ENCODE results near the gene PHLDB1.
"Not testable (repeated sequence)": the region's sequence is repeated elsewhere in the genome, so short reads cannot be mapped to it uniquely, and the experiment has no call there.

PHLDB1 gene

GRCh38 chr11:118684187-118684586 is 76.8 kb downstream of the PHLDB1 start:
- Histone ChIP-seq H3K27me3 (ENCODE audit: insufficient read depth, low read length) (no peaks in the 10 kb centered on the region), H3K4me3 (ENCODE audit: low read depth, low read length) (no peak overlapping the region), H3K18ac (ENCODE audit: low read length) (no peak overlapping the region), H3K79me1 (ENCODE audit: low read length) (peaks cover 2% of the 10 kb centered on the region), H2AFZ (ENCODE audit: insufficient read depth, low read length, poor library complexity) (no peak overlapping the region), H3K4ac (ENCODE audit: low read depth, low read length) (no peak overlapping the region), H2AK5ac (ENCODE audit: low read length) (no peak overlapping the region), H4K12ac (ENCODE audit: low read depth, low read length) (no peak overlapping the region), H3K79me2 (ENCODE audit: control insufficient read depth, insufficient read depth, low read length, poor library complexity) (no peaks in the 10 kb centered on the region), H3K4me1 (ENCODE audit: control insufficient read depth in 1 of 2, insufficient read depth in 2 of 2, low read length in 2 of 2) (no peaks in the 10 kb centered on the region), H3K23ac (ENCODE audit: low read length) (no peak overlapping the region), H3K27ac (ENCODE audit: low read depth, low read length) (no peak overlapping the region), H2BK120ac (ENCODE audit: insufficient read depth, low read length, poor library complexity) (no peak overlapping the region), H2BK5ac (ENCODE audit: low read depth, low read length, poor library complexity) (no peak overlapping the region), H2BK12ac (ENCODE audit: low read length) (no peak overlapping the region), H3K9ac (ENCODE audit: low read length) (no peak overlapping the region), H3K4me2 (ENCODE audit: low read length) (no peak overlapping the region), H3K14ac (ENCODE audit: low read length) (no peak overlapping the region), H3K36me3 (ENCODE audit: control insufficient read depth in 1 of 2, insufficient read depth in 2 of 2, low read length in 2 of 2) (no peaks in the 10 kb centered on the region), H3K9me3 (ENCODE audit: insufficient read depth, low read depth, low read length) (no peaks in the 10 kb centered on the region), H4K91ac (ENCODE audit: low read depth, low read length) (no peak overlapping the region), H4K8ac (ENCODE audit: low read depth, low read length) (no peak overlapping the region)
- DNase-seq = no peak
- WGBS (ENCODE audit: extremely low coverage, insufficient coverage, insufficient read length) = no CpG with 5 or more reads among the region's 2 CpGs

- WGBS (ENCODE audit: extremely low coverage, insufficient coverage, insufficient read length) = no CpG with 5 or more reads among the region's 5 CpGs
- Histone ChIP-seq H3K4me2 (ENCODE audit: low read length) (no peak overlapping the region), H3K27me3 (ENCODE audit: insufficient read depth, low read length) (no peaks in the 10 kb centered on the region), H3K14ac (ENCODE audit: low read length) (no peak overlapping the region), H3K18ac (ENCODE audit: low read length) (no peak overlapping the region), H3K4me3 (ENCODE audit: low read depth, low read length) (no peak overlapping the region), H2BK120ac (ENCODE audit: insufficient read depth, low read length, poor library complexity) (no peak overlapping the region), H2AFZ (ENCODE audit: insufficient read depth, low read length, poor library complexity) (no peak overlapping the region), H2BK12ac (ENCODE audit: low read length) (no peak overlapping the region), H2BK5ac (ENCODE audit: low read depth, low read length, poor library complexity) (no peak overlapping the region), H3K23ac (ENCODE audit: low read length) (no peak overlapping the region), H4K91ac (ENCODE audit: low read depth, low read length) (no peak overlapping the region), H3K27ac (ENCODE audit: low read depth, low read length) (no peak overlapping the region), H3K36me3 (ENCODE audit: control insufficient read depth in 1 of 2, insufficient read depth in 2 of 2, low read length in 2 of 2) (no peaks in the 10 kb centered on the region), H2AK5ac (ENCODE audit: low read length) (no peak overlapping the region), H4K8ac (ENCODE audit: low read depth, low read length) (no peak overlapping the region), H4K12ac (ENCODE audit: low read depth, low read length) (no peak overlapping the region), H3K4ac (ENCODE audit: low read depth, low read length) (no peak overlapping the region), H3K9ac (ENCODE audit: low read length) (no peak overlapping the region), H3K9me3 (ENCODE audit: insufficient read depth, low read depth, low read length) (no peaks in the 10 kb centered on the region), H3K79me1 (ENCODE audit: low read length) (peaks cover 21% of the 10 kb centered on the region), H3K4me1 (ENCODE audit: control insufficient read depth in 1 of 2, insufficient read depth in 2 of 2, low read length in 2 of 2) (peaks cover 18 to 23% of the 10 kb centered on the region in 2 experiments), H3K79me2 (ENCODE audit: control insufficient read depth, insufficient read depth, low read length, poor library complexity) (no peaks in the 10 kb centered on the region)
- DNase-seq = no peak
Measured at GRCh38 chr11:118687906-118688305, 80.5 kb downstream of the PHLDB1 start.

GRCh38 chr11:118688339-118688738 is 80.9 kb downstream of the PHLDB1 start:
- not testable (repeated sequence) for H3K36me3 ChIP-seq (ENCODE audit: control insufficient read depth in 1 of 2, insufficient read depth in 2 of 2, low read length in 2 of 2); H3K14ac ChIP-seq (ENCODE audit: low read length); H3K27me3 ChIP-seq (ENCODE audit: insufficient read depth, low read length); H4K91ac ChIP-seq (ENCODE audit: low read depth, low read length); H2AK5ac ChIP-seq (ENCODE audit: low read length); H4K8ac ChIP-seq (ENCODE audit: low read depth, low read length); H4K12ac ChIP-seq (ENCODE audit: low read depth, low read length); H3K79me2 ChIP-seq (ENCODE audit: control insufficient read depth, insufficient read depth, low read length, poor library complexity); H3K9me3 ChIP-seq (ENCODE audit: insufficient read depth, low read depth, low read length); H3K27ac ChIP-seq (ENCODE audit: low read depth, low read length); H3K4me2 ChIP-seq (ENCODE audit: low read length); H2BK5ac ChIP-seq (ENCODE audit: low read depth, low read length, poor library complexity); H2BK120ac ChIP-seq (ENCODE audit: insufficient read depth, low read length, poor library complexity); DNase-seq; H2AFZ ChIP-seq (ENCODE audit: insufficient read depth, low read length, poor library complexity); H3K9ac ChIP-seq (ENCODE audit: low read length); H2BK12ac ChIP-seq (ENCODE audit: low read length); H3K18ac ChIP-seq (ENCODE audit: low read length); H3K23ac ChIP-seq (ENCODE audit: low read length); H3K4ac ChIP-seq (ENCODE audit: low read depth, low read length); H3K4me3 ChIP-seq (ENCODE audit: low read depth, low read length)
- peaks cover 21% of the 10 kb centered on the region for H3K79me1 ChIP-seq (ENCODE audit: low read length)
- WGBS (ENCODE audit: extremely low coverage, insufficient coverage, insufficient read length) = no CpG with 5 or more reads among the region's 10 CpGs
- peaks cover 18 to 23% of the 10 kb centered on the region in 2 experiments for H3K4me1 ChIP-seq (ENCODE audit: control insufficient read depth in 1 of 2, insufficient read depth in 2 of 2, low read length in 2 of 2)

GRCh38 chr11:118688851-118689502 is 81.6 kb downstream of the PHLDB1 start:
- Histone ChIP-seq H3K36me3 (ENCODE audit: control insufficient read depth in 1 of 2, insufficient read depth in 2 of 2, low read length in 2 of 2) (no peaks in the 10 kb centered on the region), H3K79me2 (ENCODE audit: control insufficient read depth, insufficient read depth, low read length, poor library complexity) (no peaks in the 10 kb centered on the region), H3K4me1 (ENCODE audit: control insufficient read depth in 1 of 2, insufficient read depth in 2 of 2, low read length in 2 of 2) (peaks cover 18 to 23% of the 10 kb centered on the region in 2 experiments), H3K4ac (ENCODE audit: low read depth, low read length) (no peak overlapping the region), H4K8ac (ENCODE audit: low read depth, low read length) (no peak overlapping the region), H2AK5ac (ENCODE audit: low read length) (no peak overlapping the region), H4K12ac (ENCODE audit: low read depth, low read length) (no peak overlapping the region), H3K27ac (ENCODE audit: low read depth, low read length) (no peak overlapping the region), H4K91ac (ENCODE audit: low read depth, low read length) (no peak overlapping the region), H3K79me1 (ENCODE audit: low read length) (peaks cover 26% of the 10 kb centered on the region), H3K9ac (ENCODE audit: low read length) (no peak overlapping the region), H2BK120ac (ENCODE audit: insufficient read depth, low read length, poor library complexity) (no peak overlapping the region), H3K4me2 (ENCODE audit: low read length) (no peak overlapping the region), H2BK5ac (ENCODE audit: low read depth, low read length, poor library complexity) (no peak overlapping the region), H3K23ac (ENCODE audit: low read length) (no peak overlapping the region), H2AFZ (ENCODE audit: insufficient read depth, low read length, poor library complexity) (no peak overlapping the region), H3K4me3 (ENCODE audit: low read depth, low read length) (no peak overlapping the region), H3K18ac (ENCODE audit: low read length) (no peak overlapping the region), H2BK12ac (ENCODE audit: low read length) (no peak overlapping the region), H3K9me3 (ENCODE audit: insufficient read depth, low read depth, low read length) (no peaks in the 10 kb centered on the region), H3K27me3 (ENCODE audit: insufficient read depth, low read length) (no peaks in the 10 kb centered on the region), H3K14ac (ENCODE audit: low read length) (no peak overlapping the region)
- DNase-seq = no peak
- no CpG with 5 or more reads among the region's 41 CpGs for WGBS (ENCODE audit: extremely low coverage, insufficient coverage, insufficient read length)
